Mesodermal cell (in vitro differentiated cells): ENCODE data around the gene IQCF6.

Source experiments
- H3K27ac ChIP-seq: 2 replicates; pipeline ENCODE4 v1.7.0; 2013; ENCODE audit warnings: mild to moderate bottlenecking, low read depth, low read length, moderate library complexity; ENCODE audit not compliant: severe bottlenecking
- H3K36me3 ChIP-seq: 2 replicates; pipeline ENCODE4 v1.7.1; 2013; ENCODE audit warnings: mild to moderate bottlenecking, low read length, moderate library complexity; ENCODE audit not compliant: control insufficient read depth, insufficient read depth
- H3K4me1 ChIP-seq: one replicate; pipeline ENCODE4 v1.7.1; 2013; ENCODE audit warnings: mild to moderate bottlenecking, low read length; ENCODE audit not compliant: insufficient read depth, control insufficient read depth, poor library complexity, severe bottlenecking
- H3K4me3 ChIP-seq: 2 replicates; pipeline ENCODE4 v1.7.0; 2013; ENCODE audit warnings: low read length, control low read depth, mild to moderate bottlenecking; ENCODE audit not compliant: insufficient read depth, poor library complexity, severe bottlenecking; ENCODE audit errors: extremely low read depth
- H3K9me3 ChIP-seq: 2 replicates; pipeline ENCODE4 v1.7.1; 2013; ENCODE audit warnings: mild to moderate bottlenecking, low read length, moderate library complexity; ENCODE audit not compliant: control insufficient read depth
- WGBS, 2 experiments: methylation state at CpG; one replicate each; pipeline ENCODE4 v1.1.5; 2013; ENCODE audit warnings: missing lambda C conversion rate in 2 of 2; ENCODE audit not compliant: insufficient coverage in 2 of 2; 5-methylcytosine and 5-hydroxymethylcytosine counted together

The IQCF6 gene

DNA sequence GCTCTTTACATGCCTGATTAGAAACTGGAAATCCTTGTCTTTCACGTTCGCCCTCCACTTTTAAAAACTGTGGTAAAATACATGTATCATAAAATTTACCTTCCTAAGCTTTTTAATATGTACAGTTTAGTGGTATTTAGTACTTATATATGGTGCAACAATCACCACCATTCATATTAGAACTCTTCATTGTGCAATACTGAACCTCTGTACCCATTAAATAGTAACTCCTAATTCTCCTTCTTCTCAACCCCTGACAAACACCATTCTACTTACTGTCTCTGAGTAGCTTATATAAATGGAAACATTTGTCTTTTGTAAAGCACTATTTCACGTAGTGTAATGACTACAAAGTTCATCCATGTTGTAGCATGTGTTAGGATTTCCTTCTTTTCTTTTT lies 44.0 kb downstream of the IQCF6 start:
- Histone ChIP-seq H3K27ac (no peak overlapping the region), H3K9me3 (no peaks in the 10 kb centered on the region), H3K4me1 (no peaks in the 10 kb centered on the region), H3K36me3 (no peaks in the 10 kb centered on the region), H3K4me3 (no peak overlapping the region)
- no CpG with 5 or more reads among the region's 3 CpGs for WGBS, 2 experiments

DNA sequence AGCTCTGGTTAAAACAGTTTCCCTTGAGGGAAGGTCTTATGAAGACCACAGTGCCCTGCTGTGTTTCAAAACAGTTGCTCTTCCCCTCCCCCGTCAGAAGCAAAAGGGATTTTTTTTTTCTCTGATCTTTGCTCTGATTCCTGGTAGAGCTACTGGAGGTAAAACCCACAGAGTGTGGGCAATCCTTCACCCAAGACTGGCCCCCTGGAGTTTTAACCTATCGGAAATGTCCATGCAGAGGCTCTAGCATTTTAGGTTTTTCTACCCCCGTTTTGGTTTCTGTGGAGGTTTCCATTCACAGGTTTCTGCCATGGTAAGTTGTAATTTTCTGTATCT lies 44.5 kb downstream of the IQCF6 start:
- Histone ChIP-seq H3K27ac (no peak overlapping the region), H3K9me3 (no peaks in the 10 kb centered on the region), H3K4me1 (no peaks in the 10 kb centered on the region), H3K36me3 (no peaks in the 10 kb centered on the region), H3K4me3 (no peak overlapping the region)
- 40 to 44% methylated on average over 1 to 2 of the region's 3 CpGs for WGBS, 2 experiments

DNA sequence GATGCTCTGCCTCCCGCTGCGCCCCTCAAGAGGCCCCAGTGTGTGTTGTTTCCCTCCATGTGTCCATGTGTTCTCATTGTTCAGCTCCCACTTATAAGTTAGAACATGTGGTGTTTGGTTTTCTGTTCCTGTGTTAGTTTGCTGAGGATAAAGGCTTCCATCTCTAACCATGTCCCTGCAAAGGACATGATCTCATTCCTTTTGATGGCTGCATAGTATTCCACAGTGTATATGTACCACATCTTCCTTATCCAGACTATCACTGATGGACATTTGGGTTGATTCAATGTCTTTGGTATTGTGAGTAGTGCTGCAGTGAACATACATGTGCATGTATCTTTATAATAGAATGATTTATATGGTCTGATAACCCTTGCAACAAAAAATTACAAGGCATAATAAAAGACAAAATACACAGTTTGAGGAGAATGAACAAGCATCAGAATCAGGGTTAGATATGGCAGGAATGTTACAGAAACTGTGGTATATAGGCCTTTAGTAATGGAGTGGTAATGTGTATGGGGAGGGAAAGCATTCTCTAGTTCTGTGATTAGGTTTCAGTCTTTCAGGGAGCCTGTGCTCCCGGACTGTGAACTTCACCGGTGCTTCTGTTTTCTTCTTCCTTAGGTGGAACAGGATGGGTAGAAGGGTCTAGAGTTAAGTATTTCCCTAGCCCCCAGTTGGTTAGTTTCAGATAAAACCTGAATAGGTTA lies 45.0 kb downstream of the IQCF6 start:
- no peak overlapping the region for H3K4me3 ChIP-seq
- H3K4me1 ChIP-seq = no peaks in the 10 kb centered on the region
- no peaks in the 10 kb centered on the region for H3K36me3 ChIP-seq
- H3K9me3 ChIP-seq = no peaks in the 10 kb centered on the region
- no peak overlapping the region for H3K27ac ChIP-seq
- WGBS, 2 experiments = 75 to 100% methylated on average over 2 to 4 of the region's 4 CpGs

DNA sequence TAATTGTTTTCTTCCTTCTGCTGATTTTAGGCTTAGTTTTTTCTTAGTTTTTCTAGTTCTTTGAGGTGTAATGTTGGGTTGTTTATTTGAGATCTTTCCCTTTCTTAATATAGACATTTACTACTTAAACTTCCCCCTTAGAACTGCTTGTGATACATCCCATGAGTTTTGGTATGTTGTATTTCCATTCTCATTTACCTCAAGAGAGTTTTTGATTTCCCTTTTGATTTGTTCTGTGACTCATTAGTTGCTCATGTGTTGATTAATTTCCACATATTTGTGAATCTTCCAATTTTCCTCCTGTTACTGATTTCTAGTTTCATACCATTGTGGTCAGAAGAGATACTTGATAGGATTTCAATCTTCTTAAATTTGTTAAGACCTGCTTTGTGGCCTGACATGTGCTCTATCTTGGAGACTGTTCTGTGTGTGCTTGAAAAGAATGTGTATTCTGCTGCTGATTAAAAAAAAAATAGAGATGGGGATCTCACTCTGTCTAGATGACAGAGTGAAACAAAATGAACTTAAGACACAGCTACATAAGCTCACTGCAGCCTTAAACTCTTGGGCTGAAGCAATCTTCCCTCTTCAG lies 49.9 kb downstream of the IQCF6 start:
- Histone ChIP-seq H3K27ac (no peak overlapping the region), H3K9me3 (no peaks in the 10 kb centered on the region), H3K4me1 (no peaks in the 10 kb centered on the region), H3K4me3 (no peak overlapping the region), H3K36me3 (no peaks in the 10 kb centered on the region)
